HL-60 (cell line): ENCODE results near the gene CDK6.

ENCODE experiments used
- DNase-seq, 2 experiments: peaks; one replicate each; pipeline ENCODE4 v3.0.0-alpha.2; 2010 to 2020; ENCODE audit warnings: low read depth in 1 of 2, low spot score in 1 of 2
- H3K27ac ChIP-seq: fragments of 250-450 bp; sonication (Bioruptor Pico); replicated peaks from 2 replicates; pipeline ENCODE4 v1.5.1; 2020; ENCODE audit warnings: mild to moderate bottlenecking, moderate library complexity
- H3K27me3 ChIP-seq: fragments of 250-450 bp; sonication (Bioruptor Pico); 2 replicates; pipeline ENCODE4 v1.5.1; 2021; ENCODE audit warnings: mild to moderate bottlenecking, moderate library complexity; ENCODE audit not compliant: insufficient read depth, poor library complexity, severe bottlenecking
- H3K4me3 ChIP-seq: replicated peaks from 2 replicates; pipeline ENCODE4 v1.5.1; 2011; ENCODE audit warnings: mild to moderate bottlenecking, control low read depth, low read length; ENCODE audit not compliant: insufficient read depth
- GABPA ChIP-seq: IDR thresholded peaks from 2 replicates; pipeline ENCODE4 v1.6.1; 2012; ENCODE audit warnings: low read depth
- POLR2AphosphoS5 ChIP-seq: IDR thresholded peaks from 2 replicates; pipeline ENCODE4 v1.6.1; 2012; ENCODE audit warnings: low read depth
- SPI1 ChIP-seq: IDR thresholded peaks from 2 replicates; pipeline ENCODE4 v1.6.1; 2012; ENCODE audit warnings: low read depth, mild to moderate bottlenecking, borderline replicate concordance
- TF ChIP-seq, protein P1 (sequence below): IDR thresholded peaks from one replicate; pipeline ENCODE4 v1.5.1; 2011; ENCODE audit warnings: low read length, control low read depth, inconsistent platforms; ENCODE audit not compliant: insufficient read depth
- TF ChIP-seq, protein P2 (sequence below): IDR thresholded peaks from 2 replicates; pipeline ENCODE4 v1.6.1; 2012; ENCODE audit warnings: low read depth; ENCODE audit not compliant: insufficient replicate concordance

The CDK6 gene

DNA sequence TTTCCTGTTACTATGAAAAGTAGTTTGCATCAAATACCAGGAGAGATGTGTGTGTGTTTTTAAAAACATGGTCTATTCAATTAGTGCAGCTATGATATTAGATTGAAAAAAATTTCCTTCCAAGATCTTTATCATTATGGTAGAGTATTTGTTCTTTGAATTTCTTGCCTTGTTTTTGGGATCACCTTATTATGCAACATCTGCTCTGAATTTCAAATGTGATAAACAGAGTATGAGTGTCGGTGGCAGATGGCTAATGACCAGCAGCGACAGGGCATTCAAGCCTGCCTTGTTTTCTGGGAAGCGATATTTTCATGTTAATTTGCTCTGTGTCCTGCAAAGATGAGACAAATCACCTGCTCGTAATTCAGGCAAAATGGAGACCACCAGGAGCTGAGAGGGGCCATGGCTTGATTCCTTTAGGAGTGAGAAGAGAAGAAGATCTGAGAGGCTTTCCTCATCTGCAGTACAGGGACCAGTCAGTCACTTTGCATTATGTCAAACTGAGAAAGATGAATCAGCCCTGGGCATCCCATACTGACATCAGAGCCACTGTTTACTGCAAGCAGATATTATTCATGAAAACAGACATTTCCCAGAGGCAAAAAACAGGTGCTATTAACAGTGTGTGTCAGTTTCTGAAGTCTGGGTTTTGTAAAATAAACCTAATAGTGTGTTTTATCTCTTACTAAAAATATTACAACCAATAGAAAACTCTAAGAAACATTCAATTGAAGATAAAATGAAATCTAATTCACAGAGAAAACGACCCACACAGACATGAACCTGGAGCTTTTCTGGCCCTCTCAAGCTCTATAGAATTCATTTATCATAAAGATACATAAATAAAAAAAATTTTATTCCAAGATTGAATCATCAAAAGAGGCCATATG, 67.6 kb downstream of the CDK6 start:
- DNase-seq = no peak
- H3K4me3 ChIP-seq = no peak overlapping the region
- H3K27ac ChIP-seq = no peak overlapping the region
- TF ChIP-seq POLR2AphosphoS5 (no peak), SPI1 (no peak), GABPA (no peak)
- TF ChIP-seq, protein P1, sequence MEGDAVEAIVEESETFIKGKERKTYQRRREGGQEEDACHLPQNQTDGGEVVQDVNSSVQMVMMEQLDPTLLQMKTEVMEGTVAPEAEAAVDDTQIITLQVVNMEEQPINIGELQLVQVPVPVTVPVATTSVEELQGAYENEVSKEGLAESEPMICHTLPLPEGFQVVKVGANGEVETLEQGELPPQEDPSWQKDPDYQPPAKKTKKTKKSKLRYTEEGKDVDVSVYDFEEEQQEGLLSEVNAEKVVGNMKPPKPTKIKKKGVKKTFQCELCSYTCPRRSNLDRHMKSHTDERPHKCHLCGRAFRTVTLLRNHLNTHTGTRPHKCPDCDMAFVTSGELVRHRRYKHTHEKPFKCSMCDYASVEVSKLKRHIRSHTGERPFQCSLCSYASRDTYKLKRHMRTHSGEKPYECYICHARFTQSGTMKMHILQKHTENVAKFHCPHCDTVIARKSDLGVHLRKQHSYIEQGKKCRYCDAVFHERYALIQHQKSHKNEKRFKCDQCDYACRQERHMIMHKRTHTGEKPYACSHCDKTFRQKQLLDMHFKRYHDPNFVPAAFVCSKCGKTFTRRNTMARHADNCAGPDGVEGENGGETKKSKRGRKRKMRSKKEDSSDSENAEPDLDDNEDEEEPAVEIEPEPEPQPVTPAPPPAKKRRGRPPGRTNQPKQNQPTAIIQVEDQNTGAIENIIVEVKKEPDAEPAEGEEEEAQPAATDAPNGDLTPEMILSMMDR = no peak
- TF ChIP-seq, protein P2, sequence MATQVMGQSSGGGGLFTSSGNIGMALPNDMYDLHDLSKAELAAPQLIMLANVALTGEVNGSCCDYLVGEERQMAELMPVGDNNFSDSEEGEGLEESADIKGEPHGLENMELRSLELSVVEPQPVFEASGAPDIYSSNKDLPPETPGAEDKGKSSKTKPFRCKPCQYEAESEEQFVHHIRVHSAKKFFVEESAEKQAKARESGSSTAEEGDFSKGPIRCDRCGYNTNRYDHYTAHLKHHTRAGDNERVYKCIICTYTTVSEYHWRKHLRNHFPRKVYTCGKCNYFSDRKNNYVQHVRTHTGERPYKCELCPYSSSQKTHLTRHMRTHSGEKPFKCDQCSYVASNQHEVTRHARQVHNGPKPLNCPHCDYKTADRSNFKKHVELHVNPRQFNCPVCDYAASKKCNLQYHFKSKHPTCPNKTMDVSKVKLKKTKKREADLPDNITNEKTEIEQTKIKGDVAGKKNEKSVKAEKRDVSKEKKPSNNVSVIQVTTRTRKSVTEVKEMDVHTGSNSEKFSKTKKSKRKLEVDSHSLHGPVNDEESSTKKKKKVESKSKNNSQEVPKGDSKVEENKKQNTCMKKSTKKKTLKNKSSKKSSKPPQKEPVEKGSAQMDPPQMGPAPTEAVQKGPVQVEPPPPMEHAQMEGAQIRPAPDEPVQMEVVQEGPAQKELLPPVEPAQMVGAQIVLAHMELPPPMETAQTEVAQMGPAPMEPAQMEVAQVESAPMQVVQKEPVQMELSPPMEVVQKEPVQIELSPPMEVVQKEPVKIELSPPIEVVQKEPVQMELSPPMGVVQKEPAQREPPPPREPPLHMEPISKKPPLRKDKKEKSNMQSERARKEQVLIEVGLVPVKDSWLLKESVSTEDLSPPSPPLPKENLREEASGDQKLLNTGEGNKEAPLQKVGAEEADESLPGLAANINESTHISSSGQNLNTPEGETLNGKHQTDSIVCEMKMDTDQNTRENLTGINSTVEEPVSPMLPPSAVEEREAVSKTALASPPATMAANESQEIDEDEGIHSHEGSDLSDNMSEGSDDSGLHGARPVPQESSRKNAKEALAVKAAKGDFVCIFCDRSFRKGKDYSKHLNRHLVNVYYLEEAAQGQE = no peak
- H3K27me3 ChIP-seq = no peaks in the 10 kb centered on the region

DNA sequence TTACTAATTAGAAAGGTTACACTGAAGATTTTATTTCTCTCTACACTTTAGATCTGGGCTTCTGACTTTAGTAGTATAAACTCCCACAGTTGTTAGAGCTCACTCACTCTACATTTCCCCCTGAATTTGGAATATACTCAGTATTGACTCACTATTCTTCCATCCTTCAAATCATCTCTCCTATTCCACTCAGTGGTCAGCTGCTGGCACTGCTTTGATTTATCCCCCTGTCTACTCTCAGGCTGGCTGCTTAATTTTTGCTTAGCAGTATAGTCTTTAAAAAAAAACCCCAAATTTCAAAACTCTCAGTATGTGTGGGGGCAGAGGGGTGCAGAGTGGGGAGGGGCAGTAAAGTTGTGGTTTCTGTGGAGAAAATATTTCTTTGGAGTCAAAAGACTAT, 68.9 kb downstream of the CDK6 start:
- no peak overlapping the region for H3K4me3 ChIP-seq
- no peak overlapping the region for H3K27ac ChIP-seq
- no peak for DNase-seq
- TF ChIP-seq, protein P1 = no peak
- no peak for TF ChIP-seq GABPA
- H3K27me3 ChIP-seq = no peaks in the 10 kb centered on the region

DNA sequence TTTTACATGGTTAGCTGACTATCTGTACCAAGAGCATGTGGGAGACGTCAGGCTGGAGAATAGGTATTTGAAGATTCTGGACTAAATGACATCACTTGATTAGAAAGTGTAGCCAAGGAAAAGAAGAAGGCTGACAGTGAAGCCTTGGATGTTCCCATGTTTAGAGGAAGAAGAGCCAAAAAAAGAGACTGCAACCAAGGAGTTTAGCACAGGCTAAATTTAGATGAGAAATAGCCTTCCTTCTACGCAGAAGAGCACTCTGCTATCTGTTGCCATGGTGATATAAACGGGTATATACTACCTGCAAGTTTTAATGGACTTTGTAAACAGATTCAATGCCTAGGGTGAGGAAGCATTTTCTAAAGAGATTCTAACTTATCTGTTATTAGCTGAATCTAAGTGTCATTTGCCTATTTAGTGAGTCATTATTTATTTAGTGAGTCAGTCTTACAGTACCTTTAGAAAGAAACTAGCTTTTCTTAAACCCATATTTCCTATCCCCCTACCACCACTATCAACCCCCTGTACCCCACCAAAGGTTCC, 69.8 kb downstream of the CDK6 start:
- TF ChIP-seq, protein P1 = no peak
- no peak for TF ChIP-seq SPI1
- TF ChIP-seq, protein P2 = no peak
- TF ChIP-seq POLR2AphosphoS5 = no peak
- no peak for TF ChIP-seq GABPA
- DNase-seq = no peak
- 0 out of 2 replicates have a peak overlapping the region, but pooled peaks have one; percentile 8 for H3K27ac ChIP-seq

More for the DNA sequence above, 69.8 kb downstream of the CDK6 start:
- no peak overlapping the region for H3K4me3 ChIP-seq
- no peaks in the 10 kb centered on the region for H3K27me3 ChIP-seq
